H54 (cell line): ENCODE results near the gene TRAPPC10.

Experiments
- DNase-seq: peaks from one replicate; pipeline ENCODE4 v3.0.0; 2011; ENCODE audit warnings: low spot score, mixed read lengths; ENCODE audit not compliant: insufficient read length
- FAIRE-seq: peaks from 3 replicates; lab custom pipeline; 2011; peaks lifted over from hg19 to GRCh38; lab: Jason Lieb, UNC
- POLR2A ChIP-seq: IDR thresholded peaks from 2 replicates; pipeline ENCODE4 v1.6.1; 2011; ENCODE audit warnings: low read depth, mild to moderate bottlenecking, low read length

The TRAPPC10 gene

GRCh38 chr21:44050276-44050675 lies 38.2 kb downstream of the TRAPPC10 start:
- no peak for DNase-seq
- no peak for FAIRE-seq
- no peak for TF ChIP-seq POLR2A

DNA sequence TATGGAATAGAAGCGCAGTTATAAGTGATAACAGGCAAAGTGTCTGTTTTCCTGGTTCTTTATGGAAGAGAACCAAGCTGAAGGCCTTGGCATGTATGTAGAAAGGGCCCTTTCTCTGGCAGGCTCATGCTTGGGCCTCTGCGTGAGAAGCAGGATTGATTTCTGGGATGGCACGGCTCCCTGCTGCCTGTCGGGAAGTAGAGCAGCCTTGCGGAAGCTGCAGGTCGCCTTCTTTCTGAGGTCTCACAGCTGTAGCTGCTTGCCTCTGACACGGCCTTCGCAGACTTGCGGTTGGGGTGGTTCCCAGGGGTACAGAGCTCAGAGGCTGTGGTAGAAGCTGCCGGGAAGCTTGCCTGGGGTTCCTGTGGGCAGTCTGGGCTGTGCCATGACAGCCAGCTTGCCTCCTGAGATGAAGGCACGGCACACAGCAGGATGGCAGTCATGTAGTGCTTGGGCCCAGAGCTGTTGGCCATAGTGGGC lies 39.4 kb downstream of the TRAPPC10 start:
- DNase-seq, result no peak
- no peak for FAIRE-seq
- TF ChIP-seq POLR2A, result no peak

DNA sequence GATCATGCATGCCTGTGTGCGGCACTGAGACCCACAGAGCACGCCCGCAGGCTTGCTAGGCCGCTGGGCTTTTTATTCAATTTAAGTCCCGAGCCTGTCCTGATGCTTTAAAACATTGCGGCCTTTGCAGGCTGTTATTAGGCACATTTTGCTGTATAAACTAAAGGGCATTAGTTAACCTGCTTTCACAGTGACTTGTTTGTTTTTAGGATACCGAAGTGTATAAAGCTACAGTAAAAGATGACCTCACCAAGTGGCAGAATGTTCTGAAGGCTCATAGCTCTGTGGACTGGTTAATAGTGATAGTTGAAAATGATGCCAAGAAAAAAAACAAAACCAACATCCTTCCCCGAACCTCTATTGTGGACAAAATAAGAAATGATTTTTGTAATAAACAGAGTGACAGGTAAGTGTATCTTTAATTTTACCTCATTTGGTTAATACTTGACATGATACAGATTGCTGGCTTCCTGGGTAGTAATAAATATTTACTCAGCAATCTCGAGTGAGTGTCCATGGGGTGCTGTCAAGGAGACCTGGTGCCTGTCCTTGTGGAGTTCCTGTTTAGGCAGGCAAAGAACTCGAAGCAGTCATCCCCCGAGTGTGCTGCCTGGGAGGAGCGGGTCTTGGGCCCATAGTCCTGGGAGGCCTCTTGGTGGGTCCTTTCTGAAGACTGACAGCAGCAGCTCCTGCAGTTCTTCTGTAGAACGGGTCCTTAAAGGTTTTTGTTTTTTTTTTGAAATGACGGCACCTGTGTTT lies 40.1 kb downstream of the TRAPPC10 start:
- no peak for TF ChIP-seq POLR2A
- DNase-seq (no peak), FAIRE-seq (no peak)

GRCh38 chr21:44052830-44053226 lies 40.7 kb downstream of the TRAPPC10 start:
- FAIRE-seq, result no peak
- no peak for TF ChIP-seq POLR2A
- DNase-seq, result no peak

- TF ChIP-seq POLR2A, result no peak
- FAIRE-seq, result no peak
- no peak for DNase-seq
Measured at GRCh38 chr21:44053567-44053966, 41.5 kb downstream of the TRAPPC10 start.

GRCh38 chr21:44054710-44055109 lies 42.6 kb downstream of the TRAPPC10 start:
- no peak for FAIRE-seq
- no peak for TF ChIP-seq POLR2A
- no peak for DNase-seq

DNA sequence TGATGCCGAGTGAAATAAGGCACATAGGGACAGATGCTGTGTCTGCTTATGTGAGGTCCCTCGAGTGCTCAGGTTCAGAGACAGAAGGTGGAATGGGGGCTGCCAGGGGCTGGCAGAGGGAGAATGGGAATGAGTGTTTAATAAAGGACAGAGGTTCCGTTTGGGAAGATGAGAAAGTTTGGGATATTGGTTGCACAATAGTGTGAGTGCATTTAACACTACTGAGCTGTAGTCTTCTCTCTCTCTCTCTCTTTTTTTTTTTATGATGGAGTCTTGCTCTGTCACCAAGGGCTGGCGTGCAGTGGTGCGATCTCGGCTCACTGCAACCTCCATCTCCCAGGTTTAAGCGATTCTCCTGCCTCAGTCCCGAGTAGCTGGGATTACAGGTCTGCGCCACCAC lies 44.9 kb downstream of the TRAPPC10 start:
- TF ChIP-seq POLR2A, result no peak
- DNase-seq (no peak), FAIRE-seq (no peak)

DNA sequence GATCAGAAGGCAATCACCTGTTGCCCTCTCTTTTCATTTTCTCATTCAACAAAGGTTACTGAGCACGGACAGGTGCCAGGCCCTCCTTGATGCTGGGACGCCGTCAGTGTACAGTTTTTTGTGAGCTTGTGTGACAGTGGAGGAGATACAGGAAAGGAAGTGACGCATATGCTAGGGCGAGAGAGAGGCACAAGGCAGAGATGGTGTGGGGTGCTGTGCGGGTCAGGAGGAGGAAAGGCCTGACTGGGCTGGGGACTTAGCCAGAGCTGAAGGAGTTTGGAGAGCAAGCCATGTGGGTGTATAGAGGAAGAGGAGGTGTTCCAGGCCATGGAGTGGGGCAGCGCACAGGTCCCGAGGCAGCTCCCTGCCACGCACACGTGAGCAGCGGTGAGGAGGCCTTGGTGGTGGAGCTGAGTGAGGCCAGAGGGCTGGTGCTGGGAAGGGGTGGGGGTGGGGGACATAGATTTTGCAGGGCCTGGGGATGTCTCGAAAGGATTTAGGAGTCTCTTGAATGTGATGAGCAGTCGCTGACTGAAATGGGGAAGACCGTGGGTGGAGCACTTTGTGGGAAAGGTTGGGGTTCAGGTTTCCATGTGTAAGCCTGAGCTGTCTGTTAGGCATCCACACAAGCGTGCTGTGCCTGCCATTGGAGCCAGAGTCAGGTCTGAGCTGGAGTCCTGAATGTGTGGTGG lies 46.0 kb downstream of the TRAPPC10 start:
- FAIRE-seq, result no peak

GRCh38 chr21:44058652-44058964 lies 46.5 kb downstream of the TRAPPC10 start:
- no peak for FAIRE-seq
- no peak for DNase-seq
- no peak for TF ChIP-seq POLR2A

More for the DNA sequence above, 46.0 kb downstream of the TRAPPC10 start:
- TF ChIP-seq POLR2A, result no peak
- DNase-seq, result no peak

GRCh38 chr21:44058981-44059380 lies 46.9 kb downstream of the TRAPPC10 start:
- TF ChIP-seq POLR2A, result no peak
- FAIRE-seq, result no peak
- DNase-seq, result no peak

GRCh38 chr21:44059710-44060109 lies 47.6 kb downstream of the TRAPPC10 start:
- FAIRE-seq (no peak), DNase-seq (no peak)
- TF ChIP-seq POLR2A, result no peak

DNA sequence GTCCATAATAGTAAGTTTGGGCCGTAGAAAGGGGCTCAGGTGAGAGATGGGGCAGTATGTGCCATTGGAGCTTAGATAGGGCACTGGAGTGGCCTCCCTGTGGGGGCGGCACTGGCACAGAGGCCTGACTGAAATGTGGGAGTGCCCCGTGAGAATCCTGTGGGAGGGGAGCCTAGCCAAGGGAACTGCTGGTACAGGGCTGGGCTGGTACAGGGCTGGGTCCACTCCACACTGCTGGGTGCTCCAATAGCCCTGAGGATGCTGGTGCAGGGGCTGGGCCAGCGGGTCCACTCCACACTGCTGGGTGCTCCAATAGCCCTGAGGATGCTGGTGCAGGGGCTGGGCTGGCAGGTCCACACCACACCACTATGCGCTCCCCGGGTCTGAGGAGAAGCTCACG lies 50.3 kb downstream of the TRAPPC10 start:
- no peak for TF ChIP-seq POLR2A
- FAIRE-seq, result no peak
- no peak for DNase-seq

DNA sequence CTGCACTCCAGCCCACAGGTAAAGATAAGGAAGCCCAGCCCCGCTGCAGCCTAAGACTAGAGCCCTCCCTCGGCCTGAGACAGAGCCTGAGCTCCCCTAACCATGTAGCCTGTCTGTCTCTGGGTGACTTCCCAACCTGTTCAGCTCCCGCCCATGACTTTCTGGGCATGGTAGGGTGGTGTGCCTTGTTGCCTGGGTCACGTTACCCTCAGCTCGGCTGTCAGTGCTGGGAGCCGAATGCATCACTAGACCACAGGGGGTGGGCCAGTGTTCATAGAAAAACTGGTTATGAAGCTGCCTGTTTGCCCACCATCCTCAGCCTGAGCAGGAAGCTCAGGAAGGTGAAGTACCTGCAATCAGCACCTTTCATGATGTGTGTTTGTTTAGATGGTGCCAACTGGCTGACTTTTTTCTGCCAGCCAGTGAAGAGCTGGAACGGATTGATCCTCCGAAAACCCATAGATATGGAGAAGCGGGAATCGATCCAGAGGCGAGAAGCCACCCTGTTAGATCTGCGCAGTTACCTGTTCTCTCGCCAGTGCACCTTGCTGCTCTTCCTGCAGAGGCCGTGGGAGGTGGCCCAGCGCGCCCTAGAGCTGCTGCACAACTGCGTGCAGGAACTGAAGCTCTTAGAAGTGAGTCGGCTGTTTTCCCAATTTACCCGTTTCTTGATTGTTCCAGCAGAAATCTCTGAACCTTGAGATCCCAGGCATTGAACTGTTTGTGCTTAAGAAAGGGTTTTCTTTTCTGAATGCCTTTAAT lies 51.2 kb downstream of the TRAPPC10 start:
- no peak for TF ChIP-seq POLR2A
- no peak for FAIRE-seq
- no peak for DNase-seq

DNA sequence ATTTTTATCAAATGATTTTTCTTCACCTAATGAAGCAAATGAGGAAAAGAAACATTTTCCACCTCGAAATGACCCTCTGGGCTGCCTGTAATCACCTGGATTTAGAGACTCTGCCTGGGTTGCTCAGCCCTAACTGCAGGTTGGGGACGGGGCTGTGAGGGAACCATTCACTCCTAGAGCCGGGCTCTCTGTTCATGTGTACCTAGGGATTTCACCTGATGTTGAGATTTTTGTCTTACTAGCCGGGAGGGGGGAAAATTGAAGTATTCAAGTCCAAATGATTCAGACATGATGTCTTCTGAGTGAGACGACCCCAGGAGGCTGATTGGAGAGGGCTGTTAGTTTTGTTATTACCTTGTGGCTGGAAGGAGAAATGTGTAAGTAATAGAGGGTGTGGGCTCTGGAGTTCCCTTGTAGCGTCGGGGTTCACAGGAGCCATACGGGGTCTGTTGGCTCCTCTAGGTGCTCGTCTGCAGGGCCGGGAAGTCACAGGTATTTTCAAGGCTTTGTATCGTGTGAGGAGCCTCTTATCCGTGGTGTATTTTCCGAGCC lies 52.8 kb downstream of the TRAPPC10 start:
- no peak for TF ChIP-seq POLR2A
- FAIRE-seq (no peak), DNase-seq (no peak)
